Measurements from ENCODE around the gene MET. TPM values are rescaled to one million over a fixed set of nuclear protein-coding genes. Genes with fewer than 3 reads are reported as not detected.

Gene MET
- polyA plus RNA-seq, 1 donor from 2014 or later: not detected

DNA sequence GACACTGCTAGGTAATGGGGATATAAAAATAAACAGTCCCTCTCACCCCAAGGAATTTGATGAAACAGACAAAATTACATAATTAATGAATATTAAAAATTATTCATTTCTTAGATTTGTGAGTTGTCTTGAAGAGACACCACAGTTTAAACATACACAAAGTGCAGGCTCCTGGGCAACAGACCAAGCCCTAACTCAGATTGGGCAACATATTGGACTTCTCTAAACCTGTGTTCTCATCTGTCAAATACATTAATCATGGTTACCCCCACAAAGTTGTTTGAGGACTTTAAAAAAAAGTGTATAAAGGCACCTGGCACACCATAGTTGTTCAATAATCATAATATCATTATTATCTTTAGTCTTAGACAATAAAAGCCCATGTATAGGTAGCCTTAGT is 127.9 kb downstream of the MET start:
- Histone ChIP-seq H3K9me2 (ENCODE audit: insufficient read depth, low read length) (no peaks in the 10 kb centered on the region), H3K27ac (ENCODE audit: low read length) (no peak overlapping the region), H3K27me3 (ENCODE audit: insufficient read depth, low read depth, low read length) (no peaks in the 10 kb centered on the region), H3F3A (ENCODE audit: insufficient read depth, low read length, poor library complexity, severe bottlenecking) (no peaks in the 10 kb centered on the region), H3K9me3 (ENCODE audit: low read length) (no peaks in the 10 kb centered on the region), H2AFZ (ENCODE audit: low read depth, low read length) (no peak overlapping the region), H3K79me2 (replicated peaks; ENCODE audit: insufficient read depth, low read length) (no peaks in the 10 kb centered on the region), H3K4me3 (ENCODE audit: low read length) (no peak overlapping the region), H3K4me2 (ENCODE audit: low read length) (no peak overlapping the region), H3K9ac (ENCODE audit: low read length) (no peak overlapping the region), H3K36me3 (ENCODE audit: insufficient read depth, low read length) (no peaks in the 10 kb centered on the region), H4K20me1 (ENCODE audit: insufficient read depth) (no peaks in the 10 kb centered on the region)
- TF ChIP-seq RAD21 (conservative IDR thresholded peaks at IDR 0.05) (no peak), TAF1 (IDR thresholded peaks at IDR 0.05; ENCODE audit: low read depth) (no peak), SMC3 (conservative IDR thresholded peaks at IDR 0.05; ENCODE audit: poor library complexity) (no peak), MXI1 (conservative IDR thresholded peaks at IDR 0.05; ENCODE audit: poor library complexity, severe bottlenecking) (no peak), POLR2AphosphoS5 (IDR thresholded peaks at IDR 0.05) (no peak)
- TF ChIP-seq, protein P1, sequence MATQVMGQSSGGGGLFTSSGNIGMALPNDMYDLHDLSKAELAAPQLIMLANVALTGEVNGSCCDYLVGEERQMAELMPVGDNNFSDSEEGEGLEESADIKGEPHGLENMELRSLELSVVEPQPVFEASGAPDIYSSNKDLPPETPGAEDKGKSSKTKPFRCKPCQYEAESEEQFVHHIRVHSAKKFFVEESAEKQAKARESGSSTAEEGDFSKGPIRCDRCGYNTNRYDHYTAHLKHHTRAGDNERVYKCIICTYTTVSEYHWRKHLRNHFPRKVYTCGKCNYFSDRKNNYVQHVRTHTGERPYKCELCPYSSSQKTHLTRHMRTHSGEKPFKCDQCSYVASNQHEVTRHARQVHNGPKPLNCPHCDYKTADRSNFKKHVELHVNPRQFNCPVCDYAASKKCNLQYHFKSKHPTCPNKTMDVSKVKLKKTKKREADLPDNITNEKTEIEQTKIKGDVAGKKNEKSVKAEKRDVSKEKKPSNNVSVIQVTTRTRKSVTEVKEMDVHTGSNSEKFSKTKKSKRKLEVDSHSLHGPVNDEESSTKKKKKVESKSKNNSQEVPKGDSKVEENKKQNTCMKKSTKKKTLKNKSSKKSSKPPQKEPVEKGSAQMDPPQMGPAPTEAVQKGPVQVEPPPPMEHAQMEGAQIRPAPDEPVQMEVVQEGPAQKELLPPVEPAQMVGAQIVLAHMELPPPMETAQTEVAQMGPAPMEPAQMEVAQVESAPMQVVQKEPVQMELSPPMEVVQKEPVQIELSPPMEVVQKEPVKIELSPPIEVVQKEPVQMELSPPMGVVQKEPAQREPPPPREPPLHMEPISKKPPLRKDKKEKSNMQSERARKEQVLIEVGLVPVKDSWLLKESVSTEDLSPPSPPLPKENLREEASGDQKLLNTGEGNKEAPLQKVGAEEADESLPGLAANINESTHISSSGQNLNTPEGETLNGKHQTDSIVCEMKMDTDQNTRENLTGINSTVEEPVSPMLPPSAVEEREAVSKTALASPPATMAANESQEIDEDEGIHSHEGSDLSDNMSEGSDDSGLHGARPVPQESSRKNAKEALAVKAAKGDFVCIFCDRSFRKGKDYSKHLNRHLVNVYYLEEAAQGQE (IDR thresholded peaks at IDR 0.05; ENCODE audit: borderline replicate concordance): no peak

DNA sequence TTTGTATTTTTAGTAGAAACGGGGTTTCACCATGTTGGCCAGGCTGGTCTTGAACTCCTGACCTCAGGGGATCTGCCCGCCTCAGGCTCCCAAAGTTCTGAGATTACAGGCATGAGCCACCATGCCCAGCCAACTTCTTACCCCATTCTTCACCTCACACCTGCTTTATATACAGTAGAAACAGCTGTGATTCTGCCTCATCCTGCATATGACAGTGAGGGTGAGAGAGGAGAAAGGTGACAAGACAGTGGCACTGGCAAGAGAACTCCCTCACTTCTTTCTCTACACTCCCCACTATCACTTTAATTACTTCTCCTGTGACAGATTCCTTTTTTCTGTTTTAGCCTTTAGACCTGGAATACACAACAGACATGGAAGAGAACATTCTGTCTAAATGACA is 128.6 kb downstream of the MET start:
- Histone ChIP-seq H3F3A (ENCODE audit: insufficient read depth, low read length, poor library complexity, severe bottlenecking) (no peaks in the 10 kb centered on the region), H3K4me3 (ENCODE audit: low read length) (no peak overlapping the region), H3K36me3 (ENCODE audit: insufficient read depth, low read length) (no peaks in the 10 kb centered on the region), H3K27me3 (ENCODE audit: insufficient read depth, low read depth, low read length) (no peaks in the 10 kb centered on the region), H3K9me3 (ENCODE audit: low read length) (no peaks in the 10 kb centered on the region), H3K9me2 (ENCODE audit: insufficient read depth, low read length) (no peaks in the 10 kb centered on the region), H4K20me1 (ENCODE audit: insufficient read depth) (no peaks in the 10 kb centered on the region), H2AFZ (ENCODE audit: low read depth, low read length) (no peak overlapping the region), H3K9ac (ENCODE audit: low read length) (no peak overlapping the region), H3K27ac (ENCODE audit: low read length) (no peak overlapping the region), H3K4me2 (ENCODE audit: low read length) (no peak overlapping the region), H3K79me2 (replicated peaks; ENCODE audit: insufficient read depth, low read length) (no peaks in the 10 kb centered on the region)
- TF ChIP-seq, protein P2, sequence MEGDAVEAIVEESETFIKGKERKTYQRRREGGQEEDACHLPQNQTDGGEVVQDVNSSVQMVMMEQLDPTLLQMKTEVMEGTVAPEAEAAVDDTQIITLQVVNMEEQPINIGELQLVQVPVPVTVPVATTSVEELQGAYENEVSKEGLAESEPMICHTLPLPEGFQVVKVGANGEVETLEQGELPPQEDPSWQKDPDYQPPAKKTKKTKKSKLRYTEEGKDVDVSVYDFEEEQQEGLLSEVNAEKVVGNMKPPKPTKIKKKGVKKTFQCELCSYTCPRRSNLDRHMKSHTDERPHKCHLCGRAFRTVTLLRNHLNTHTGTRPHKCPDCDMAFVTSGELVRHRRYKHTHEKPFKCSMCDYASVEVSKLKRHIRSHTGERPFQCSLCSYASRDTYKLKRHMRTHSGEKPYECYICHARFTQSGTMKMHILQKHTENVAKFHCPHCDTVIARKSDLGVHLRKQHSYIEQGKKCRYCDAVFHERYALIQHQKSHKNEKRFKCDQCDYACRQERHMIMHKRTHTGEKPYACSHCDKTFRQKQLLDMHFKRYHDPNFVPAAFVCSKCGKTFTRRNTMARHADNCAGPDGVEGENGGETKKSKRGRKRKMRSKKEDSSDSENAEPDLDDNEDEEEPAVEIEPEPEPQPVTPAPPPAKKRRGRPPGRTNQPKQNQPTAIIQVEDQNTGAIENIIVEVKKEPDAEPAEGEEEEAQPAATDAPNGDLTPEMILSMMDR (IDR thresholded peaks at IDR 0.05; ENCODE audit: poor library complexity, severe bottlenecking): no peak
- TF ChIP-seq EP300 (conservative IDR thresholded peaks at IDR 0.05; ENCODE audit: poor library complexity, severe bottlenecking) (no peak), RAD21 (conservative IDR thresholded peaks at IDR 0.05) (no peak), MXI1 (conservative IDR thresholded peaks at IDR 0.05; ENCODE audit: poor library complexity, severe bottlenecking) (no peak), TAF1 (IDR thresholded peaks at IDR 0.05; ENCODE audit: low read depth) (no peak), EZH2 (IDR thresholded peaks at IDR 0.05; ENCODE audit: borderline replicate concordance, insufficient read depth, low read length, poor library complexity, severe bottlenecking) (no peak), SMC3 (conservative IDR thresholded peaks at IDR 0.05; ENCODE audit: poor library complexity) (no peak), POLR2AphosphoS5 (IDR thresholded peaks at IDR 0.05) (no peak)
- TF ChIP-seq, protein P1 (IDR thresholded peaks at IDR 0.05; ENCODE audit: borderline replicate concordance): no peak
